Stimulated activated naive B cell treated with anti-CD40 and anti-IgM and Interleukin-4, amounts not matched to agents 10 μg/mL and 1 μg/mL and 100 μg/mL, for 72 hours (primary cell): Measurements from ENCODE around the gene FOXA2.

Experiments used
- ATAC-seq, 2 donors: fragments of 150-1000 bp; cut with Tn5 transposase; replicated peaks; 2 replicates each; pipeline ENCODE4 v1.10.0; 2021; ENCODE audit warnings: moderate library complexity in 1 of 2
- DNase-seq: peaks from one replicate; pipeline ENCODE4 v3.0.0; 2021
- H3K27ac Mint-ChIP-seq: one replicate; pipeline ENCODE4 v1.8.0; 2022; ENCODE audit warnings: mild to moderate bottlenecking, mixed read lengths
- H3K27me3 Mint-ChIP-seq, 2 donors: one replicate each; pipeline ENCODE4 v1.8.0; 2022; ENCODE audit warnings: mixed read lengths in 2 of 2
- H3K36me3 Mint-ChIP-seq, 2 donors: one replicate each; pipeline ENCODE4 v1.8.0; 2022; ENCODE audit warnings: mixed read lengths in 2 of 2, mild to moderate bottlenecking in 1 of 2
- H3K4me1 Mint-ChIP-seq, 2 donors: one replicate each; pipeline ENCODE4 v1.8.0; 2022; ENCODE audit warnings: mixed read lengths in 2 of 2, mild to moderate bottlenecking in 1 of 2
- H3K4me3 Mint-ChIP-seq, 2 donors: one replicate each; pipeline ENCODE4 v1.8.0; 2022; ENCODE audit warnings: mild to moderate bottlenecking in 2 of 2, mixed read lengths in 2 of 2, moderate library complexity in 1 of 2
- H3K9me3 Mint-ChIP-seq, 2 donors: one replicate each; pipeline ENCODE4 v1.8.0; 2022; ENCODE audit warnings: mixed read lengths in 2 of 2, mild to moderate bottlenecking in 1 of 2

Gene FOXA2

GRCh38 chr20:22584522-22584921, at the start of gene FOXA2:
Gene FOXA2 (minus strand): TSS chr20:22584572. CDS start chr20:22584278, 294 bp downstream.
- ATAC-seq = no peak
- Mint-ChIP-seq H3K4me3 (peak within 1 kb of the TSS; percentile 41), H3K9me3 (peaks cover 2 to 3% of the 10 kb centered on the region in 2 donors), H3K36me3 (peaks cover 6 to 9% of the 10 kb centered on the region in 2 donors), H3K27ac (peak within 1 kb of the TSS; percentile 76), H3K4me1 (peaks cover 9 to 20% of the 10 kb centered on the region in 2 donors), H3K27me3 (peaks cover 66 to 90% of the 10 kb centered on the region in 2 donors)
- no peak for DNase-seq

GRCh38 chr20:22630701-22631100, 46.3 kb upstream of the FOXA2 start:
- no peaks in the 10 kb centered on the region for H3K27me3 Mint-ChIP-seq
- H3K4me1 Mint-ChIP-seq = no peaks in the 10 kb centered on the region
- DNase-seq (no peak), ATAC-seq (no peak)
- H3K36me3 Mint-ChIP-seq = no peaks in the 10 kb centered on the region
- H3K9me3 Mint-ChIP-seq = no peaks in the 10 kb centered on the region
- no peak overlapping the region for H3K4me3 Mint-ChIP-seq
- no peak overlapping the region for H3K27ac Mint-ChIP-seq

DNA sequence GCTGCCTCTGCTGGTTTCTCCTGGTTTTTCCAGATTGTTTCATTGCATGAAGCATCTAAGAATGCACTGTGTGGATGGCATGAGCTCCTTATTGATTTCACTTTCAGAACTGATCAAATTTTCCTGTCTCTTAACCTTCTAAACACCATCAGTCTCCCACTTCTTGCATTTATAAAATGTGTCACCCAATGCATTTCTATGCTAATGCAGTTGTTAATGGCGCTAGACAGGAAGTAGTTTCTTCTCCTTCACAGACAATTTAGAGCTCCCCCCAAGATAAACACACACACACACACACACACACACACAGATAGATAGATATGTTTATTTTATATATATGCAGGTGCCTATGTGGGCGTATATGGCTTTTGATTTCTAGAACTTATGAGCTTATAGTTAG, 45.6 kb upstream of the FOXA2 start:
- DNase-seq (no peak), ATAC-seq (no peak)
- H3K36me3 Mint-ChIP-seq = no peaks in the 10 kb centered on the region
- H3K9me3 Mint-ChIP-seq = no peaks in the 10 kb centered on the region
- H3K27ac Mint-ChIP-seq = no peak overlapping the region
- no peaks in the 10 kb centered on the region for H3K4me1 Mint-ChIP-seq
- no peak overlapping the region for H3K4me3 Mint-ChIP-seq
- no peaks in the 10 kb centered on the region for H3K27me3 Mint-ChIP-seq

- Mint-ChIP-seq H3K36me3 (no peaks in the 10 kb centered on the region), H3K4me3 (no peak overlapping the region), H3K9me3 (no peaks in the 10 kb centered on the region), H3K27ac (no peak overlapping the region), H3K27me3 (peaks cover 0 to 2% of the 10 kb centered on the region in 2 donors), H3K4me1 (no peaks in the 10 kb centered on the region)
- DNase-seq = no peak
- ATAC-seq = no peak
Measured at GRCh38 chr20:22629447-22629846, 45.1 kb upstream of the FOXA2 start.

DNA sequence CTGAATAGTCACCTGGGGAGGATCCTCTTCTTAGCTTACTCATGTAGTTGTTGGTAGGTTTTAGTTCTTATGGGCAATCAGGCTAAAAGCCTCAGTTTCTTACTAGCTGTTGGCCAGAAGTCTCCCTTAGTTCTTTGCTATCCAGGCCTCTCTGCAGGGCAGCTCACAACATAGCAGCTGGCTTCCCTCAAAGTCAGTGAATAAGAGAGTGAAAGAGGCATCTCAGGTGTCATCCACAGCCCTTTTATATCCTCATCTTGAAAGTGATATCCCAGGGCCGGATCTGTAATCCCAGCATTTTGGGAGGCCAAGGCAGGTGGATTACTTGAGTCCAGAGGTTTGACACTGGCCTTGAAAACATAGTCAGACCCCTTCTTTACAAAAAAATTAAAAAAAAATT, 42.1 kb upstream of the FOXA2 start:
- no peak overlapping the region for H3K27ac Mint-ChIP-seq
- H3K4me1 Mint-ChIP-seq = no peaks in the 10 kb centered on the region
- no peak overlapping the region for H3K4me3 Mint-ChIP-seq
- no peaks in the 10 kb centered on the region for H3K36me3 Mint-ChIP-seq
- DNase-seq (no peak), ATAC-seq (no peak)
- H3K27me3 Mint-ChIP-seq = peaks cover 0 to 6% of the 10 kb centered on the region in 2 donors
- H3K9me3 Mint-ChIP-seq = no peaks in the 10 kb centered on the region

- no peaks in the 10 kb centered on the region for H3K4me1 Mint-ChIP-seq
- H3K9me3 Mint-ChIP-seq = no peaks in the 10 kb centered on the region
- ATAC-seq = no peak
- DNase-seq = no peak
- H3K36me3 Mint-ChIP-seq = no peaks in the 10 kb centered on the region
- no peak overlapping the region for H3K27ac Mint-ChIP-seq
- H3K27me3 Mint-ChIP-seq = peaks cover 0 to 15% of the 10 kb centered on the region in 2 donors
- no peak overlapping the region for H3K4me3 Mint-ChIP-seq
Measured at GRCh38 chr20:22623211-22623610, 38.8 kb upstream of the FOXA2 start.

- no peak for DNase-seq
- Mint-ChIP-seq H3K36me3 (no peaks in the 10 kb centered on the region), H3K4me1 (no peaks in the 10 kb centered on the region), H3K27me3 (peaks cover 11 to 29% of the 10 kb centered on the region in 2 donors), H3K9me3 (no peaks in the 10 kb centered on the region), H3K4me3 (no peak overlapping the region), H3K27ac (no peak overlapping the region)
- ATAC-seq = no peak
Measured at GRCh38 chr20:22620342-22620741, 36.0 kb upstream of the FOXA2 start.

GRCh38 chr20:22619806-22620205, 35.4 kb upstream of the FOXA2 start:
- Mint-ChIP-seq H3K36me3 (no peaks in the 10 kb centered on the region), H3K27ac (no peak overlapping the region), H3K27me3 (peaks cover 11 to 29% of the 10 kb centered on the region in 2 donors), H3K4me3 (no peak overlapping the region), H3K4me1 (no peaks in the 10 kb centered on the region), H3K9me3 (no peaks in the 10 kb centered on the region)
- no peak for DNase-seq
- no peak for ATAC-seq

- Mint-ChIP-seq H3K4me3 (no peak overlapping the region), H3K27me3 (peaks cover 15 to 30% of the 10 kb centered on the region in 2 donors), H3K4me1 (no peaks in the 10 kb centered on the region), H3K36me3 (no peaks in the 10 kb centered on the region), H3K27ac (no peak overlapping the region), H3K9me3 (no peaks in the 10 kb centered on the region)
- ATAC-seq (no peak), DNase-seq (no peak)
Measured at GRCh38 chr20:22619272-22619671, 34.9 kb upstream of the FOXA2 start.

DNA sequence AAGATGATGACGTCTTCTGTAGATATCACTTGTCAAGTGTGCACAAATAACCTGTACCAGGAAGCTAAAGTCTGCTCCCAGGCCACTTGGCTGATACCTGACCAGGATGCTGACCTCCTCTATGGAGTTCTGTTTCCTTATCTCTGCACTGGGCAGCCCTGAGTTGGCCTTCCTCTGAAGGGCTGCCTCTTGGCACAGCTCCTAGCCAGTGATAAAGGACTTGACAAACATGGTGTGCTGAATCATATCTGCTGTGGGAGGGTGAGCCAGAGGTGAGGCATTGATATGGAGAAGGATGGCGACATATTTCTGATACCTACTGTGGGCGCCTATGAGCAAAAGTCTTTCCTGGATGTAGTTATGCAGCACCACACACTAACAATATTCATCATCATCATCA, 32.8 kb upstream of the FOXA2 start:
- DNase-seq (no peak), ATAC-seq (no peak)
- Mint-ChIP-seq H3K27ac (no peak overlapping the region), H3K4me3 (no peak overlapping the region), H3K4me1 (no peaks in the 10 kb centered on the region), H3K27me3 (peaks cover 22 to 37% of the 10 kb centered on the region in 2 donors), H3K9me3 (no peaks in the 10 kb centered on the region), H3K36me3 (no peaks in the 10 kb centered on the region)

GRCh38 chr20:22616551-22616950, 32.2 kb upstream of the FOXA2 start:
- DNase-seq = no peak
- no peak overlapping the region for H3K4me3 Mint-ChIP-seq
- H3K36me3 Mint-ChIP-seq = no peaks in the 10 kb centered on the region
- ATAC-seq = no peak
- no peak overlapping the region for H3K27ac Mint-ChIP-seq
- peaks cover 22 to 37% of the 10 kb centered on the region in 2 donors for H3K27me3 Mint-ChIP-seq
- no peaks in the 10 kb centered on the region for H3K9me3 Mint-ChIP-seq
- no peaks in the 10 kb centered on the region for H3K4me1 Mint-ChIP-seq

- DNase-seq = no peak
- no peaks in the 10 kb centered on the region for H3K36me3 Mint-ChIP-seq
- peaks cover 22 to 37% of the 10 kb centered on the region in 2 donors for H3K27me3 Mint-ChIP-seq
- no peak for ATAC-seq
- H3K9me3 Mint-ChIP-seq = no peaks in the 10 kb centered on the region
- H3K4me3 Mint-ChIP-seq = no peak overlapping the region
- H3K27ac Mint-ChIP-seq = no peak overlapping the region
- no peaks in the 10 kb centered on the region for H3K4me1 Mint-ChIP-seq
Measured at GRCh38 chr20:22615425-22615824, 31.1 kb upstream of the FOXA2 start.

- Mint-ChIP-seq H3K27me3 (peaks cover 18 to 25% of the 10 kb centered on the region in 2 donors), H3K9me3 (peaks cover 0 to 4% of the 10 kb centered on the region in 2 donors), H3K36me3 (no peaks in the 10 kb centered on the region), H3K4me1 (no peaks in the 10 kb centered on the region), H3K4me3 (no peak overlapping the region), H3K27ac (no peak overlapping the region)
- no peak for DNase-seq
- no peak for ATAC-seq
Measured at GRCh38 chr20:22611636-22612035, 27.3 kb upstream of the FOXA2 start.

GRCh38 chr20:22607695-22608094, 23.3 kb upstream of the FOXA2 start:
- Mint-ChIP-seq H3K27me3 (peaks cover 8 to 28% of the 10 kb centered on the region in 2 donors), H3K4me3 (no peak overlapping the region), H3K9me3 (peaks cover 0 to 4% of the 10 kb centered on the region in 2 donors), H3K36me3 (no peaks in the 10 kb centered on the region), H3K4me1 (no peaks in the 10 kb centered on the region), H3K27ac (no peak overlapping the region)
- DNase-seq (no peak), ATAC-seq (no peak)

DNA sequence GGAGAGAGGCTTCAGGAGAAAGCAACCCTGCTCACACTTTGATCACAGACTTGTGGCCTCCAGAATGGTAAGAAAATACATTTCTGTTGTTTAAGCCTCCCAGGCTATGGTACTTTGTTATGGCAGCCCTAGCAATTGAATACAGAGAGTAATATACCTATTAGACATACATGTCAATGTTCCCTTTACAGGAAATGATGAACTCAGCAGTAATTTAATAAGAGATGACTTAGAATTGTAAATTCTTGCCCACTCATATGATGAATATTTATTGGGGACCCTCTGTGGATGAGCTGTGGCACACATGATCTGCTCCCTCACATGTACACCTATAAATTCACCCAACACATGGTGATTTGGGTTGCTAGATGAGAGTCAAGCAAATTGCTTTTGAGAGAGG, 20.4 kb upstream of the FOXA2 start:
- Mint-ChIP-seq H3K4me3 (no peak overlapping the region), H3K27me3 (peaks cover 12 to 34% of the 10 kb centered on the region in 2 donors), H3K27ac (no peak overlapping the region)

More for the DNA sequence above, 20.4 kb upstream of the FOXA2 start:
- Mint-ChIP-seq H3K4me1 (no peaks in the 10 kb centered on the region), H3K36me3 (no peaks in the 10 kb centered on the region), H3K9me3 (peaks cover 0 to 2% of the 10 kb centered on the region in 2 donors)
- DNase-seq = no peak
- ATAC-seq = no peak
